ENCODE data around the gene TMEM35A.

The TMEM35A gene

GRCh38 chrX:101091817-101092216 lies 13.1 kb downstream of the TMEM35A start:
- no peak for DNase-seq (ENCODE audit: low read depth)
- no peak for TF ChIP-seq CTCF (IDR thresholded peaks at IDR 0.05; ENCODE audit: low read length, missing control alignments)
- H3K4me3 ChIP-seq (replicated peaks; ENCODE audit: low read depth, low read length), result no peak overlapping the region

GRCh38 chrX:101097546-101098453 lies 19.1 kb downstream of the TMEM35A start, which contains the start of gene CENPI:
TSS of gene CENPI (plus strand) at chrX:101098204. CDS start at chrX:101101071, 2,867 bp downstream.
- peak; percentile 95 for DNase-seq (ENCODE audit: low read depth)
- TF ChIP-seq CTCF (IDR thresholded peaks at IDR 0.05; ENCODE audit: low read length, missing control alignments), result no peak
- H3K4me3 ChIP-seq (replicated peaks; ENCODE audit: low read depth, low read length), result peak within 1 kb of the TSS; percentile 61

GRCh38 chrX:101108284-101108683 lies 29.6 kb downstream of the TMEM35A start:
- no peak overlapping the region for H3K4me3 ChIP-seq (replicated peaks; ENCODE audit: low read depth, low read length)
- DNase-seq (ENCODE audit: low read depth), result peak; percentile 45

GRCh38 chrX:101117701-101118100 lies 39.0 kb downstream of the TMEM35A start:
- H3K4me3 ChIP-seq (replicated peaks; ENCODE audit: low read depth, low read length), result no peak overlapping the region
- no peak for TF ChIP-seq CTCF (IDR thresholded peaks at IDR 0.05; ENCODE audit: low read length, missing control alignments)
- peak; percentile 13 for DNase-seq (ENCODE audit: low read depth)

More at GRCh38 chrX:101108284-101108683, 29.6 kb downstream of the TMEM35A start:
- no peak for TF ChIP-seq CTCF (IDR thresholded peaks at IDR 0.05; ENCODE audit: low read length, missing control alignments)

- no peak for TF ChIP-seq CTCF (IDR thresholded peaks at IDR 0.05; ENCODE audit: low read length, missing control alignments)
- no peak overlapping the region for H3K4me3 ChIP-seq (replicated peaks; ENCODE audit: low read depth, low read length)
- no peak for DNase-seq (ENCODE audit: low read depth)
Measured at GRCh38 chrX:101136235-101136634, 57.6 kb downstream of the TMEM35A start.
